Loucy (cell line): ENCODE results near the gene DPYSL3.

ENCODE experiments used
- H2AFZ ChIP-seq: fragments of 200-600 bp; sonication (generic); 2 replicates; pipeline ENCODE4 v1.6.0; 2016; ENCODE audit warnings: antibody characterized with exemption, mild to moderate bottlenecking, low read length, moderate library complexity
- H3F3A ChIP-seq: fragments of 200-600 bp; 2 replicates; pipeline ENCODE4 v1.6.0; 2016; ENCODE audit warnings: antibody characterized with exemption, low read depth, mild to moderate bottlenecking
- H3K27me3 ChIP-seq: fragments of 200-600 bp; sonication (generic); 2 replicates; pipeline ENCODE4 v1.6.1; 2014; ENCODE audit warnings: low read length, mild to moderate bottlenecking; ENCODE audit not compliant: insufficient read depth, poor library complexity, severe bottlenecking
- H3K36me3 ChIP-seq: fragments of 200-600 bp; sonication (generic); 2 replicates; pipeline ENCODE4 v1.6.1; 2016; ENCODE audit warnings: low read length; ENCODE audit not compliant: insufficient read depth
- H3K4me1 ChIP-seq: fragments of 200-600 bp; sonication (generic); 2 replicates; pipeline ENCODE4 v1.5.1; 2014; ENCODE audit warnings: low read length, mild to moderate bottlenecking; ENCODE audit not compliant: insufficient read depth, poor library complexity, severe bottlenecking
- H3K4me2 ChIP-seq: fragments of 200-600 bp; sonication (generic); 2 replicates; pipeline ENCODE4 v1.6.0; 2014; ENCODE audit warnings: antibody characterized with exemption, low read length, low read depth, mild to moderate bottlenecking; ENCODE audit not compliant: poor library complexity, severe bottlenecking
- H3K4me3 ChIP-seq: fragments of 200-600 bp; sonication (generic); 2 replicates; pipeline ENCODE4 v1.5.1; 2014; ENCODE audit warnings: low read length, mild to moderate bottlenecking, mixed read lengths; ENCODE audit not compliant: poor library complexity, severe bottlenecking
- H3K79me2 ChIP-seq: fragments of 200-600 bp; sonication (generic); 2 replicates; pipeline ENCODE4 v1.6.1; 2014; ENCODE audit warnings: low read length; ENCODE audit not compliant: insufficient read depth
- H3K9ac ChIP-seq: fragments of 200-600 bp; sonication (generic); 2 replicates; pipeline ENCODE4 v1.6.0; 2014; ENCODE audit warnings: mild to moderate bottlenecking, low read depth, low read length, moderate library complexity; ENCODE audit not compliant: poor library complexity, severe bottlenecking
- H3K9me2 ChIP-seq: fragments of 200-600 bp; sonication (generic); replicated peaks from 2 replicates; pipeline ENCODE4 v1.6.1; 2016; ENCODE audit warnings: low read depth, low read length, mixed read lengths
- H3K9me3 ChIP-seq: fragments of 200-600 bp; sonication (generic); 2 replicates; pipeline ENCODE4 v1.6.1; 2014; ENCODE audit warnings: mild to moderate bottlenecking, antibody characterized with exemption, low read length, low read depth; ENCODE audit not compliant: insufficient read depth
- H4K20me1 ChIP-seq: fragments of 200-600 bp; sonication (generic); 2 replicates; pipeline ENCODE4 v1.6.0; 2014; ENCODE audit warnings: antibody characterized with exemption, low read length, mild to moderate bottlenecking; ENCODE audit not compliant: insufficient read depth, poor library complexity, severe bottlenecking
- EZH2phosphoT487 ChIP-seq: fragments of 200-600 bp; IDR thresholded peaks from 2 replicates; pipeline ENCODE4 v1.6.1; 2018; ENCODE audit warnings: antibody characterized with exemption, mild to moderate bottlenecking, moderate library complexity, borderline replicate concordance
- TF ChIP-seq, protein P1 (sequence below): fragments of 200-600 bp; sonication (generic); conservative IDR thresholded peaks from 2 replicates; pipeline ENCODE4 v1.5.1; 2014; ENCODE audit warnings: mild to moderate bottlenecking, antibody characterized with exemption, low read length

Gene DPYSL3

DNA sequence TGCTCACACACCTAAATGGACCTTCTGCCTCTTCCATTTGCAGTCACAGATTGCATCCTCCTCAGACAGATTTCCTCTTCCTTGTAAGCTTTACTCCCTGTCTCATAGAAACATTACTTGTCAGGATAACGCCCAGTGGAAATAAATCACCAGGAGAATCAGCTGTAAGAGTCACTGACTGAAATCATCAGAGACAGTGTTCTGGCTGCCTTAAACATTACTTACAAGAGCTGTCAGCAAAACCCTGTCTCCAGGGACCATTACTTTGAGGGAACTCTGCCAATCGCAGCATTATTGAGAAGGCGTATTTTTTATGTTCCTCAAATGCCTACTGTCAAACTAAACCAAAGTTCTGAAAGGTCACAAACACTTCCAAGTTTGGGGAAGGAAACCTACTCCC, 5.9 kb downstream of the DPYSL3 start:
- H2AFZ ChIP-seq, result no peak overlapping the region
- H3K4me1 ChIP-seq, result no peaks in the 10 kb centered on the region
- H3K4me2 ChIP-seq, result no peak overlapping the region
- H3K27me3 ChIP-seq, result no peaks in the 10 kb centered on the region
- H3K9me3 ChIP-seq, result no peaks in the 10 kb centered on the region
- no peak overlapping the region for H3K9ac ChIP-seq
- TF ChIP-seq, protein P1, sequence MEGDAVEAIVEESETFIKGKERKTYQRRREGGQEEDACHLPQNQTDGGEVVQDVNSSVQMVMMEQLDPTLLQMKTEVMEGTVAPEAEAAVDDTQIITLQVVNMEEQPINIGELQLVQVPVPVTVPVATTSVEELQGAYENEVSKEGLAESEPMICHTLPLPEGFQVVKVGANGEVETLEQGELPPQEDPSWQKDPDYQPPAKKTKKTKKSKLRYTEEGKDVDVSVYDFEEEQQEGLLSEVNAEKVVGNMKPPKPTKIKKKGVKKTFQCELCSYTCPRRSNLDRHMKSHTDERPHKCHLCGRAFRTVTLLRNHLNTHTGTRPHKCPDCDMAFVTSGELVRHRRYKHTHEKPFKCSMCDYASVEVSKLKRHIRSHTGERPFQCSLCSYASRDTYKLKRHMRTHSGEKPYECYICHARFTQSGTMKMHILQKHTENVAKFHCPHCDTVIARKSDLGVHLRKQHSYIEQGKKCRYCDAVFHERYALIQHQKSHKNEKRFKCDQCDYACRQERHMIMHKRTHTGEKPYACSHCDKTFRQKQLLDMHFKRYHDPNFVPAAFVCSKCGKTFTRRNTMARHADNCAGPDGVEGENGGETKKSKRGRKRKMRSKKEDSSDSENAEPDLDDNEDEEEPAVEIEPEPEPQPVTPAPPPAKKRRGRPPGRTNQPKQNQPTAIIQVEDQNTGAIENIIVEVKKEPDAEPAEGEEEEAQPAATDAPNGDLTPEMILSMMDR, result no peak
- no peak for TF ChIP-seq EZH2phosphoT487
- H3F3A ChIP-seq, result no peaks in the 10 kb centered on the region
- H3K79me2 ChIP-seq, result no peaks in the 10 kb centered on the region
- H3K9me2 ChIP-seq, result no peaks in the 10 kb centered on the region
- H3K4me3 ChIP-seq, result no peak overlapping the region
- no peaks in the 10 kb centered on the region for H4K20me1 ChIP-seq
- H3K36me3 ChIP-seq, result no peaks in the 10 kb centered on the region

DNA sequence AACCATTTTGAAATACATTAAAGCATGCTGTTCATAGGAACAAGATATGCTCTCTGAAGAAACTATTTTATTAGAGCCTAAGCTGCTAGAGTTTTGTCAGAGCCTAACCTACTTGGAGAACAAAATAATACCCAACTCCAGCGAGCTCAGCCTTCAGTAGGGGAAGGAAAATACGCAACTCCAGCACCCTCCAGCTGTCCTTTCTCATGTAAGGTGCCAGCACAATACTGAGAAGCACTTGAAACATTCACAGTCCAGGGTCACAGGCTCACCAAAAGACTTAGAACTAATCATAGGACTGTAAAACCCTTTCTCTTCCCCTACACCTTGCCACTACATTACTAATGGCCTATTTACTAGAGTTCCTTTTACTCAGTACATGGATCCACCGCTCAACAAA, 18.9 kb downstream of the DPYSL3 start:
- TF ChIP-seq, protein P1, result no peak
- TF ChIP-seq EZH2phosphoT487, result no peak
- H3F3A ChIP-seq, result no peaks in the 10 kb centered on the region
- H3K4me3 ChIP-seq, result no peak overlapping the region
- no peak overlapping the region for H3K4me2 ChIP-seq
- no peak overlapping the region for H3K9ac ChIP-seq
- no peaks in the 10 kb centered on the region for H3K9me2 ChIP-seq
- no peaks in the 10 kb centered on the region for H3K79me2 ChIP-seq
- no peaks in the 10 kb centered on the region for H4K20me1 ChIP-seq
- no peaks in the 10 kb centered on the region for H3K36me3 ChIP-seq
- H2AFZ ChIP-seq, result no peak overlapping the region
- H3K4me1 ChIP-seq, result no peaks in the 10 kb centered on the region
- H3K9me3 ChIP-seq, result no peaks in the 10 kb centered on the region
- no peaks in the 10 kb centered on the region for H3K27me3 ChIP-seq

DNA sequence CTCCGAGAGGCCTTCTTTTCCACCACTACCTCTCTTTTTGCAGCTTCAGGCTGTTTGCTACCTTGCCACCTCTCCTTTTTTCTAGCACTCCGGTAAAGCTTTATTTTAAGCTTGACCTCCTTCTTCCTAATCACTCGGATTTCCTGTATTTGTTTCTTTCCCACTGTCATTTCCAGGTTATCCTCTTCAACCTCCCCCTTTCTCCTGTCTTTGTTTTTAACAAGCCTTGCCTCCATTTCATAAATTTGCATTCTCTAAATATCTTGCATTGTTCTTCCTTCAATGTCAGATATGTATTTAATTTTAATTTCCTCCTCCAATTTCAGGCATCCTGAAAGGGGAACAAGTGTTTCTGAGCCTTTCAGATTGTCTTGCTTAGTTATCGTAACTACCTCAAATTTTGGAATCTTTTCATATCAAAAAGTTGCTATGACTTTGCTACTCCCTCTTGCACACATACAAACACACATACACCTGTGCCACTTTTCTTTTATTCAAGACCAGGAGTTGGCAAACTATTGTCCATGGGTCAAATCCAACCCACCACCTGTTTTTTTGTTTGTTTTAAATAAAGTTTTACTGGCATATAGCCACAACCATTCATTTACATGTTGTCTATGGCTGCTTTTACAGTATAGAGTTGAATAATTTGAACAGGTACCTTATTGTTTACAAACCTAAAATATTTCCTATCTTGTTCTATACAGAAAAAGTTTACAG, 22.7 kb downstream of the DPYSL3 start:
- no peaks in the 10 kb centered on the region for H3K79me2 ChIP-seq
- no peaks in the 10 kb centered on the region for H3K27me3 ChIP-seq
- no peak overlapping the region for H3K9ac ChIP-seq
- H3K4me2 ChIP-seq, result no peak overlapping the region
- H3K4me3 ChIP-seq, result no peak overlapping the region
- no peaks in the 10 kb centered on the region for H3K9me2 ChIP-seq
- H3F3A ChIP-seq, result no peaks in the 10 kb centered on the region
- no peaks in the 10 kb centered on the region for H3K36me3 ChIP-seq
- H3K9me3 ChIP-seq, result no peaks in the 10 kb centered on the region
- H2AFZ ChIP-seq, result no peak overlapping the region
- H4K20me1 ChIP-seq, result no peaks in the 10 kb centered on the region
- no peak for TF ChIP-seq EZH2phosphoT487
- TF ChIP-seq, protein P1, result no peak
- no peaks in the 10 kb centered on the region for H3K4me1 ChIP-seq
